Ascending aorta (tissue), 2 donors: ENCODE data around the gene TBC1D24. TPM values are rescaled to one million over a fixed set of nuclear protein-coding genes. Genes with fewer than 3 reads are reported as not detected.

Experiments
- DNase-seq, 2 donors: peaks; one replicate each; pipeline ENCODE4 v3.0.0-alpha.2; 2019; ENCODE audit warnings: low spot score in 2 of 2
- H3K27ac ChIP-seq, 2 donors: fragments of 200-600 bp; sonication (generic); one replicate each; pipeline ENCODE4 v1.5.1; 2016 to 2017; ENCODE audit warnings: mild to moderate bottlenecking in 1 of 2
- H3K27me3 ChIP-seq: fragments of 200-600 bp; sonication (generic); one replicate; pipeline ENCODE4 v1.5.1; 2017
- H3K36me3 ChIP-seq, 2 donors: fragments of 200-600 bp; sonication (generic); one replicate each; pipeline ENCODE4 v1.5.1; 2016
- H3K4me1 ChIP-seq, 2 donors: fragments of 200-600 bp; sonication (generic); one replicate each; pipeline ENCODE4 v1.5.1; 2016 to 2017; ENCODE audit warnings: mild to moderate bottlenecking in 1 of 2
- H3K4me3 ChIP-seq, 2 donors: fragments of 200-600 bp; sonication (generic); one replicate each; pipeline ENCODE4 v1.5.1; 2016 to 2017; ENCODE audit warnings: mild to moderate bottlenecking in 1 of 2
- H3K9me3 ChIP-seq, 2 donors: fragments of 200-600 bp; sonication (generic); one replicate each; pipeline ENCODE4 v1.5.1; 2016
- intact Hi-C: fragments of 100-400 bp; cut with DNase I; formaldehyde crosslinking; loops from one replicate; pipeline ENCODE4 v1.15.1; 2023
- total RNA-seq: library from RNA; depleted of rRNA; stranded (reverse); fragments of >200 nt; gene quantifications from one replicate; pipeline ENCODE4 v1.1.0, GENCODE V29; 2016
- TF ChIP-seq, protein P1 (sequence below), 3 experiments: fragments of 200-600 bp in 2 of 3; fragments of 450-650 bp in 1 of 3; sonication (generic) in 2 of 3; IDR thresholded peaks; one replicate each; pipeline ENCODE4 v1.5.1; 2016 to 2019; ENCODE audit warnings: antibody characterized with exemption in 3 of 3, mild to moderate bottlenecking in 1 of 3, moderate library complexity in 1 of 3

The TBC1D24 gene
- total RNA-seq, 1 donor from 2014 or later: 22.5 TPM

DNA sequence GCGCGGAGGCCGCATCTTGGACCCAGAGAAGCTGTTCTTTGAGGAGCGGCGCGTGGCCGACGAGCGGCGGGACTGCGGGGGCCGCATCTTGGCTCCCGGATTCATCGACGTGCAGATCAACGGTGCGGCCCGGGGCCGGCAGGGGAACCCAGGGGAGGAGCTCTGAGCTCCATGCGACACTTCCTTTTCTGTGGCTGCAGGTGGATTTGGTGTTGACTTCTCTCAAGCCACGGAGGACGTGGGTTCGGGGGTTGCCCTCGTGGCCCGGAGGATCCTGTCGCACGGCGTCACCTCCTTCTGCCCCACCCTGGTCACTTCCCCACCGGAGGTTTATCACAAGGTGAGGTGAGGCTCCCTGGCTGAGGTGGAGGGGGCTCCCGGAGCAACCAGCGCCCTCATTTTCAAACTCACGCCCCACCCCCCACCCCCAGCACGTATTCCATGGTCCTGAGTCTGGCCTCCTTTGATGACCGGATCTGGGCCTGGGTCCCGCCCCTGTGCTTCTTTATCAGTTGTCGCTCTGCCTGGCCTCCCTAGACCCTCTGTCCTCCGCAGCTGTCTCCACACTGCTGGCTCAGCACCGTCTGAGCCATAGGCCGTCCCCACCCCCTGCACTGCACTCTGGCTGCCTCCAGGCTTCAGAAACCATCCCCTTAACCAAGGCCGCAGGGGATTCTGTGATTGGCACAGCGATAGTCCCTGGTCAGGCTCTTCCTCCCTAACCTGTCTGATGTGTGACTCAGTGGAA, 46.0 kb downstream of the TBC1D24 start:
- TF ChIP-seq, protein P1, sequence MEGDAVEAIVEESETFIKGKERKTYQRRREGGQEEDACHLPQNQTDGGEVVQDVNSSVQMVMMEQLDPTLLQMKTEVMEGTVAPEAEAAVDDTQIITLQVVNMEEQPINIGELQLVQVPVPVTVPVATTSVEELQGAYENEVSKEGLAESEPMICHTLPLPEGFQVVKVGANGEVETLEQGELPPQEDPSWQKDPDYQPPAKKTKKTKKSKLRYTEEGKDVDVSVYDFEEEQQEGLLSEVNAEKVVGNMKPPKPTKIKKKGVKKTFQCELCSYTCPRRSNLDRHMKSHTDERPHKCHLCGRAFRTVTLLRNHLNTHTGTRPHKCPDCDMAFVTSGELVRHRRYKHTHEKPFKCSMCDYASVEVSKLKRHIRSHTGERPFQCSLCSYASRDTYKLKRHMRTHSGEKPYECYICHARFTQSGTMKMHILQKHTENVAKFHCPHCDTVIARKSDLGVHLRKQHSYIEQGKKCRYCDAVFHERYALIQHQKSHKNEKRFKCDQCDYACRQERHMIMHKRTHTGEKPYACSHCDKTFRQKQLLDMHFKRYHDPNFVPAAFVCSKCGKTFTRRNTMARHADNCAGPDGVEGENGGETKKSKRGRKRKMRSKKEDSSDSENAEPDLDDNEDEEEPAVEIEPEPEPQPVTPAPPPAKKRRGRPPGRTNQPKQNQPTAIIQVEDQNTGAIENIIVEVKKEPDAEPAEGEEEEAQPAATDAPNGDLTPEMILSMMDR (IDR thresholded peaks at IDR 0.05): no peak
- DNase-seq: no peak
- intact Hi-C loops: no loop called here
- peaks cover 12 to 33% of the 10 kb centered on the region in 2 donors for H3K36me3 ChIP-seq
- peak overlapping the region; percentile 51 to 77 for H3K27ac ChIP-seq
- peak overlapping the region; percentile 83 to 87 for H3K4me3 ChIP-seq
- H3K4me1 ChIP-seq: peaks cover 8 to 47% of the 10 kb centered on the region in 2 donors
- no peaks in the 10 kb centered on the region for H3K9me3 ChIP-seq
- no peaks in the 10 kb centered on the region for H3K27me3 ChIP-seq

DNA sequence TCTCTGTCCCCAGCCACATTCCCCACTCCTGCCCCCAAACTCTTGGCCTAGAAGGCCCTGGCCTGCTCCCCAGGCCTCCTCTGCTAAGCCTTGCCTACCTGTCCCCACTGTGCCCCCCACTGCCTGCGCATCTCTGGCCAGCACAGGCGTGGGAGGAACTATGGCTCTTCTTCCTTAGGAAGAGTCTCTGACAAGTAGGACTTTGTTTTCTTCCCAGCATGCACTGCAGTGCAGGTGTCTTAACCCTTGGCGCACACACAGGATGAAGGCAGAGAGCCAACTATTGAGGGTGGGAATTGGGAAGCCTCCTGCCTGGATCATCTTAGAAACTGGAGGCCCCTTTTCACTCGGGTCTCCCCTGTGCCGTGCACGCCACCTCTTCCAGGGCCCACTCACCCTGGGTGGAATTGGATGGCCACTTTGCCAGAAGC, 48.9 kb downstream of the TBC1D24 start:
- H3K4me3 ChIP-seq: no peak overlapping the region
- intact Hi-C loops: no loop called here
- H3K36me3 ChIP-seq: peaks cover 28 to 55% of the 10 kb centered on the region in 2 donors
- DNase-seq: no peak
- no peaks in the 10 kb centered on the region for H3K9me3 ChIP-seq
- TF ChIP-seq, protein P1 (IDR thresholded peaks at IDR 0.05): no peak
- peaks cover 0 to 19% of the 10 kb centered on the region in 2 donors for H3K4me1 ChIP-seq
- H3K27me3 ChIP-seq: no peaks in the 10 kb centered on the region
- no peak overlapping the region for H3K27ac ChIP-seq

DNA sequence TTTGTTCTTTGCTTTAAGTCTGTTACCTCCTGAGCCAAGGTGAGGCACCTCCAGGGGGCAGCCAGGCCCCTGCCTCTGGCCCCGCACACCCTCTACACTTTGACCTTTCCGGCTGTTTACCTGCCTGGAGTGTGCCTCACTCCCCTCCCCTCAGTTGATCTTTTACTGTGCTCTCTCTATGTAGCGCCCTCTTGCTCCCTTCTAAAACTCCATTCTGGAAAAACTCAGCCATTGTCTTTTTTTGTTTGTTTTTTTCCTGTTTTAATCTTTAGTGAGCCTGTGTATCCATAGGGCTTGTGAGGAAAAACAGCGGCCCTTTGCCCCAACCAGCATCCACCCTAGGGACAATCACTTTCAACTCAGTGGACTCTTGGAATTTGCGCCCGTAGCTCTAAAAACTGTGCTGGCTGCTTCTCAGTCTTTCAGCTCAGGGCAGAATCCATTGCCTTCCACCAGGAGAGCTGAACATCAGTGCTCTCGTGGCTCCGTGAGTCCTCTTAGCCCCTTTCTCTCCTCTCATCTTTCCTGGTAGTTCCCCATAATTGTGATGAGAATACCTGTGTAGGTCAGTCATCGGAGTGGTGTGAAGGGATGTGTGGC, 49.5 kb downstream of the TBC1D24 start:
- peaks cover 32 to 54% of the 10 kb centered on the region in 2 donors for H3K36me3 ChIP-seq

DNA sequence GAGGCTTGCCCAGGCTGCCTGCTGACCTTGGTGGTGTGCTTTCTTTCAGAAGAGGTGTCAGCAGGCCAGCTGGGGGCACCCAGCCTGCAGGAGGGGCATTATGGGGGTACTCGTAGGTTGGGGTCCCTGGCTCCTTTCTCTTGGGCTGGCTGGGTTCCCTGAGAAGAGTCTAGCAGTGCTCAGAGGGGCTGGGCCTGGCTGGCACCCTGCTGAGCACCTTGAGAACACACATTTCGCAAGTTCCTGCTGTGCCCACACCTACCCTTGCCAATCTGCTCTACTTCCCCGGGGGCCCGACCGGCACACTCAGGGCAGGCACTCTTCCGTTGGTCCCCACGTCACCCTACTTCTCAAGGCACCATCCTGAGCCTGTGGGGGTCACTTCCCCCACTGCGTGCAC, 51.2 kb downstream of the TBC1D24 start:
- H3K27ac ChIP-seq: no peak overlapping the region
- H3K4me3 ChIP-seq: no peak overlapping the region
- DNase-seq: no peak
- peaks cover 0 to 4% of the 10 kb centered on the region in 2 donors for H3K4me1 ChIP-seq
- H3K36me3 ChIP-seq: peaks cover 32 to 50% of the 10 kb centered on the region in 2 donors
- intact Hi-C loops: no loop called here
- no peaks in the 10 kb centered on the region for H3K9me3 ChIP-seq
- H3K27me3 ChIP-seq: no peaks in the 10 kb centered on the region
- TF ChIP-seq, protein P1 (IDR thresholded peaks at IDR 0.05): no peak

More for the DNA sequence above, 49.5 kb downstream of the TBC1D24 start:
- no peaks in the 10 kb centered on the region for H3K27me3 ChIP-seq
- H3K4me1 ChIP-seq: peaks cover 0 to 13% of the 10 kb centered on the region in 2 donors
- no peak overlapping the region for H3K4me3 ChIP-seq
- no peak overlapping the region for H3K27ac ChIP-seq
- TF ChIP-seq, protein P1 (IDR thresholded peaks at IDR 0.05): no peak
- no peak for DNase-seq
- intact Hi-C loops: no loop called here
- H3K9me3 ChIP-seq: no peaks in the 10 kb centered on the region

DNA sequence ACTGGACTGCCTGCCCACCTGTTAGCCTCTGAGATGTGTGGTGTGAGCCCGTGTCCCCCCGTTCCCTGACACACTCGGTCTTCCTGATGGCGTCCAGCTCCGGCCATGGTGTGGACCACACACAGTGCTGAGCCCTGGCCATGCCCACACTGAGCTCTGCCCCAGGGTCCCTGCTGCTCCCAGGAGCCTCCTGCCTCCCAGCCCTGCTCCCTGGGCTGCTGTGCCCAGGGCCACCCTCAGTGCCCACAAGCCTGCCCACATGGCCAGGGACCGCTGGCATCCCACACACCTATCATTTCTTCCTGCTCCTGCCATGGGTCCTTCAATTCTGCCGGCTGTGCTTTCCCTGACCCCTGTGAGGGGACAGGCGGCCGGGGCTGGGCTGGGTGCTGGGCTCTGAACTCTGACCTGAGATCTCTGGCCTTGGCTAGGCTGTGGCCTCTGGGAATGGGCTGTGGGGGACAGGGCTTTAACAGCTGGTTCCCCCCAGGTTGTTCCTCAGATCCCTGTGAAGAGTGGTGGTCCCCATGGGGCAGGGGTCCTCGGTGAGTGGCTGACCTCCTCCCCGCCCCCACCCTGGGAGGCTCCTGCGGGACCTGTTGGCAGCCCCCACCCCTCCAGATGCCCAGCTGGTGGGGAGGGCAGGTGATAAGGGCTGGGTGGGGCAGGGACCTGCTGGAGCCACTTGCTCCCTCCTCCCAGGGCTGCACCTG, 52.3 kb downstream of the TBC1D24 start:
- no peak overlapping the region for H3K4me3 ChIP-seq
- H3K27ac ChIP-seq: no peak overlapping the region
- intact Hi-C loops: no loop called here
- H3K9me3 ChIP-seq: no peaks in the 10 kb centered on the region
- TF ChIP-seq, protein P1 (IDR thresholded peaks at IDR 0.05): no peak
- no peaks in the 10 kb centered on the region for H3K27me3 ChIP-seq
- peaks cover 32 to 48% of the 10 kb centered on the region in 2 donors for H3K36me3 ChIP-seq
- H3K4me1 ChIP-seq: peaks cover 0 to 8% of the 10 kb centered on the region in 2 donors
- peak in 1 of 2 donors; percentile 7 for DNase-seq
